HG03064 (cell line): ENCODE results near the gene ORAI2.

ENCODE experiments used
- ATAC-seq: cut with Tn5 transposase; IDR thresholded peaks from one replicate; pipeline ENCODE4 v1.9.1; 2021; ENCODE audit warnings: low read depth; ENCODE audit not compliant: unreplicated experiment

ORAI2 gene

DNA sequence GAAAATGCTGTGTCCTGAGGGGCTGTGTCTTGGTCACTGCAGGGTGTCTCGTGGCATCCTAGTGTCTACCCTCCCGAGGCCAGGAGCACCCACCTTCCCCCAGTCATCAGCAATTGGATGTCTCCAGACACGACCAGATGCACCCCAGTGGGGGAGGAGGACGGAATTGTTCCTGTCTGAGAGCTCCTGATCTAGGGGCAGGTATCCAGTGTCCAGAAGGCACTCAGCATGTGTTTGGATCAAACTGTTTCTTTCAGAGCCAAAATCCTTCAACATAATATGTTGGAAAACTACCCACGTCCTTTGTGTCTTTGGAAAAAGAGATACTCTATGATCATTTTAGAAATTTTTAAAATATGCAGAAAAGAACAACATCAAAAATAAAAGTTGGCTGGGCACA is 20.3 kb upstream of the ORAI2 start:
- ATAC-seq, result no peak

DNA sequence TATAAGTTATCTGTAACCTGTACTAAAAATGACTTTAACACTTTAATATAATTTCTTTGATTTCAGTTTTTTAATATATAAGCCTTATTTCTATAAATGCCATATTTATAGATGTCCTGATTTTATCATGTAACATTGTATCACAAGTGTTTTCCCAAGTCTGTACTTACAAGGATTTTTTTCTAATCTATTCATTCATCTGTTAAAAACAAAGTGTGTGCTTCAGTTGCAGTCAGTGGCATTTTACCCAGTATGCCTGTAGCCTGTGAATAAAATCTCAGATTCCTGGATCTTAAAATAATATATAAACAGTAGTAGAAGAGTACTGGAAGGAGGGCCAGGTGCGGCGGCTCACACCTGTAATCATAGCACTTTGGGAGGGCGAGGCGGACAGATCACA is 19.8 kb upstream of the ORAI2 start:
- ATAC-seq, result no peak

DNA sequence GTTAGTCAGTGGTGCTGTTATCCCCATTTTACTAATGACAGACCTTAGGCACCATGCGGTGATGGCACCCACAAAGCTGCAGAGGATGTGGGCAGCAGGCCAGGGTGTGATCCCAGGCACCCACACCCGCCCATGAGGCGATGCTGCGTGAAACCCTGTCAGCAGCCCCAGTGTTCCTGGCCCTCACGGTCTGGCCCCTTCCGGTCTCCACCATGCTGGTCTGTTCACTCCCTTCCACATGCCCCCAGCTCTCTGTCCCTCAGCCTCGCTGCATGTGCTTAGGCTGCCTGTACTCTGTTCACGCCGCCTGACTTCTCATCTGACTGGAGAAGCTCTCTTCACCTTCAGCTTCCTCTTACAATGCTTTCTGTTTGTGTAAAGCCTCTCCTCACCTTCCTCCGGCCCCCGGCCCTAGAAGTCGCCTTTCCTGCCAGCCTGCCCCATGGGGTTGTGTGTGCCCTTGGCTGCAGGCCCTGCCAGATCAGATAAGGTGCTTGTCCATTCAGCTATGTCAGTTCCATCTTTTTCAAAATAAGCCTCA is 17.6 kb upstream of the ORAI2 start:
- no peak for ATAC-seq

DNA sequence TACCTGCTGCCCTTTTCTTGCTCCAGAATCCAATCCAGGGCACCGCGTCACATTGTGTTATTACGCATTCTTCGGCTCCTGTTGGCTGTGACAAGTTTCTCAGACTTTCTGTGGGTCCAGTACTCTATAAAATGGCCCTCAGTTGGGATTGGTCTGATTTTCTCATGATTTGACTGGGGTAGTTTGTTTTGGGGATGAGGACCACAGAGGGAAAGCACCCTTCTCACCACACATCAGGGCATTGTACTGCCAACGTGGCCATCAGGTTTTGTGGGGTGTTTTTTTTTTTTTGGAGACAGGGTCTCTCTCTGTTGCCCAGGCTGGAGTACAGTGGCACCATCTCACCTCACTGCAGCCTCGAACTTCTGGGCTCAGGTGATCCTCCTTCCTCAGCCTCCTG is 17.0 kb upstream of the ORAI2 start:
- ATAC-seq, result no peak

DNA sequence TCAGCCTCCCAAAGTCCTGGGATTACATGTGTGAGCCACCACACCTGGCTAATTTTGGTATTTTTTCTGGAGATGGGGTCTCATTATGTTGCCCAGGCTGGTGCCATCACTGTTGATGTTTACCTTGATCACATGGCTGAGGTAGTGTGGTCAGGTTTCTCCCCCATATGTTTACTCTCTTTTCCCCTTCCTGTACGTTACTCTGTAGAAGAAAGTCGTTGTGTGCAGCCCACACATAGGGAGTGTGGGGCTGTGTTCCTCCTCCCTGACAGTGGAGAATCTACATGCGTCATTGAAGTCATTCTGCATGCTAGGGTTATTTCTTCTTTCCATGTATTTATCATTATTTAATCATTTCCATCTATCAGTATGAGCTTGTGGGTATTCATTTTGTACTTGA is 16.3 kb upstream of the ORAI2 start:
- ATAC-seq, result no peak

DNA sequence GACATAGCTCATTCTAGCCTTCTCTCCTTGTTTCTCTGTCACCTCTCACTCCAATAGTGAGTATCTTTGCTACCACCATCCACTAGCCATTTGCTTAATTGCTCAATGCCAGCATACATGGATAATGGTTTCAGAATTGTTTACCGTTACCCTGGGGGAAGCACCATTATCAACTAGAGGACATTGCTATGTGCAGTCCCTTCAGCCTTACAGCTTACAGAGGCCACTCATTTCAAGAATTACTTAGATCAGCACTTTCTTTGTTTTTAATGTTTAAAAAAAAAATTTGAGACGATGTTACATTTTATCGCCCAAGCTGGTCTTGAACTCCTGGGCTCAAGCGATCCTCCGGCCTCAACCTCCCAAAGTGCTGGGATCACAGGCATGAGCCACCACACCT is 14.8 kb upstream of the ORAI2 start:
- no peak for ATAC-seq

DNA sequence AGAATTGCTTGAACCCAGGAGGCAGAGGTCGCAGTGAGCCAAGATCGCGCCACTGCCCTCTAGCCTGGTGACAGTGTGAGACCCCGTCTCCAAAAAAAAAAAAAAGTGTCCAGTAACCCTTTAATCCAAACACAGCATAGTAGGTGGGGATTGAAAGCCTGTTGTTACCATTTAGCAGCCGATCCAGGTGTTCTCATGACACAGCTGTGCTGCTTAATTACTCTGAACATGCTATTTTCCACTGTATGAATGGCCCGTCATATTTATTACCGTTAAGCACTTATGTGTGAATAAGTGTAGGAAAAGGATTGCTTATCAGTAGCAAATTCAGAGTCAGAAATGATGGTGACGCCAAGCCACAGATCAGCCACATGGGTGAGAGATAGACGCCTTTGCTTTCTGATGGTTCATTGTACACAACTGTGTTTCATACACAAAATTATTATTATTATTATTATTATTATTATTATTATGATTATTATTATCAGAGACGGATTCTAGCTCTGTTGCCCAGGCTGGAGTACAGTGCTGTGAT is 11.6 kb upstream of the ORAI2 start:
- no peak for ATAC-seq

DNA sequence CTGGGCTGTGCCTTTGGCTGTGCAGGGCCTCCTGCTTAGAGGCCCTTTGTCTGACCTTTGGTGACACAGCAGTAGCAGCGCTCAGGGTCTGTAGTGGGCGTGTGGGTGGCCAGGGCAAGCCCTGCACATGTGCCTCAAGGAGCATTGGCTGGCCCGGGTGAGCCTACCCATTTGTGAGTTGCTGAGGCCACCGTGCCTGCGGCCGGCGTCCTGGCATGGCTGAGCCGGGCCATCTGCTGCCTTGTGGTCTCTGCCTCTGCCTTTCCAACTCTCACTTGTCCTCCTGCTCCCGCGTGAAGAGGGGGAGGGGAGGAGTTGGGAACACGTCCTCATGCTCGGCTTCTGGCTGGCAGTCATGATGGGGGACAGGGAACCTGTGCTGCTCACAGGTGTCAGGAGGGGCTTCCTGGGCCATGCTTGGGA is 9.2 kb upstream of the ORAI2 start:
- no peak for ATAC-seq

DNA sequence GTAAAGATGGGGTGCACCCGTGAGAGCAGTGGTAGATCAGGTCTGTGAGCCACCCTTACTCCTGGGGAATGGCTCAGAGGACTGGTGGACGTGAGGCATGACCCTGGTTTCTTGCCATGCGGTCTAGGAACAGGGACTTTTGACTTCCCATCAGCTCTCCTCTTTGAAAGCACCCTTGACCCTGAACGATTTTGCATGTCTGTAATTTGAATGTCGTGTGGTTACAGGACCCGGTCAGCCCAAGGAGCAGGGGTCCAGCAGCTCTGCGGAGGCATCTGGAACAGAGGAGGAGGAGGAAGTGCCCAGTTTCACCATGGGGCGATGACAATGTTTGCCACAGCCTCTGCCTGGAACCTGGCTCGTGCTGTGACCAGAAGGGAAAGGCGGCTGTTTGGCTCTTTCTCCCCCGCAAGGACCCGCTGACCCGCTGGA is 8.6 kb upstream of the ORAI2 start:
- ATAC-seq, result no peak

DNA sequence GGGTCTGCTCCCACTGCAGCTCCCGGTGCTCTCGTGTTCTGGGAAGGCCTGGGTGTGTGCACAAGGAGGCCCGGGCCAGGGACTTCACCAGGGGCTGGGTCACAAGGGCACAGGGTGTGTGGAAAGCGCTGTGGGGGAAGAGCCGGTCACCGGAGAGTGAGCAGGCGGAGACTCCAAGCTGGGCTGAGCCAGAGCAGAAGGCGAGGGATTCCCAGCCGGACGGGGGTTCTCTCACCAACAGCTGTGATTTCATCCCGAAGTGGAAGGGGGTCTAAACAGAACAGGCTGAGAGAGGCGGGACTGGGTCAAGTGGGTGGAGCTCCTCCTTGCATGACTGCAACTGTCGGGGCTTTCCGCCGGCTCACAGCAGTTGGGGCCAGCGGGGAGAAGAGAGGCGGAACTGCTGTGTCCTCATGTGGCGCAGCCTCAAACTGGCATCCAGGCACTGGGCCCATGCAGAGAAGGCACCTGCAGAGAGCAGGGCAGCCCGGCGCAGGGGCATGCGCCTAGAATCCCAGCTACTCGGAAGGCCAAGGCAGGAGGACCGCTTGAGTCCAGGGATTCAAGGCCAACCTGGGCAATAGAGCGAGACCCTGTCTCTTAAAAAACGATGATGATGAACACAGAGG is 7.6 kb upstream of the ORAI2 start:
- peak; percentile 60 for ATAC-seq

DNA sequence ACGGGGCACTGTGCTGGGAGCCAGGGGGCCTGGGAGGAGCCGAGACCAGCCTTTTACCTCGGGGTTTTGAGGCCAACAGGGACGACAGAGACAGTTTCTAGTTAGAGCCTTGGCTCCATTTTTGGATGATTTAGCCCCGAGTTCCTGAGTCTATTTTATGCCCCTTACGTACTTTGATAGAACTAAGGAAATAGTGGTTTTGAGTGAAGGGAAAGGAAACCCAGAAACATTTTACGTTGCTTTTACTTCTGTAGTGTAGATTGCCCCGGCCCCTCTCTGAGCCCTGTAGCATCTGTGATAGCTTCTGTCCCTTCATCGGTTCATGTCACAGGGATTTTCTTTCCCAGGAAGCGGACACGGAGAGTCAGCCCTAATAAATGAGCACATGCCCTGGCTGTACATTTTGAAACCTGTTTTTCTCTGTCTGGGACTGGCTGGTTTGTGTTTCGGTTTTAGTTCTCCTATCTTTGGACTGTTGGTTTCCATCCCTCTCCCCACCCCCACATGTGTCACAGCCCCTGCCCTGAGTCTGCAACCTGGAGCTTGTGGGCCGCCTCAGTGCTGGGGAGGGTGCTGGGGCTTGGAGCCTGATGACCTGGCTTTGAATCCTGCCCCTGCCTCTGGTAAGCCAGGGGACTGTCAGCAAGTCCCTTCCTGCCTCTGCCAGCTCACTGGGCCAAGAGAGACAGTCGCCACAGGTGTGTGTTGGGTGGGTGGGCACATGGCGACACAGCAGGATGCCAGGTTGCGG is 6.9 kb upstream of the ORAI2 start:
- ATAC-seq, result peak; percentile 44

DNA sequence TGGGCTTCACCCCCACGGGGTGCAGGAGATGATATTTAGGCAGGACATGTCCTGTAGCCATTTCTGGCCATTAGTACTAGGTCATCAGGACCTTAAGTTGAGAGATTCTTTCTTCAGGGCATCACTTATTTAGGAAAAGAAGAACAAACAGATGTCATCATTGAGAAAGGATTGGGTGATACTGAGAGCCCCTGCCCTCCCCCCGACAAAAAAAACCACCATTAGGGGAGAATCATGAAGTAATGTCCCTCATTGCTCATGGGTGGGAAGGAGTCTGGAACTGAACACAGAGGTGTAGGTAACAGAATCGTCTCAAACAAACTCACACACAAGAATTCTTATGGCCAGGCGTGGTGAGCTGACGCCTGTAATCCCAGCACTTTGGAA is 6.4 kb upstream of the ORAI2 start:
- no peak for ATAC-seq

DNA sequence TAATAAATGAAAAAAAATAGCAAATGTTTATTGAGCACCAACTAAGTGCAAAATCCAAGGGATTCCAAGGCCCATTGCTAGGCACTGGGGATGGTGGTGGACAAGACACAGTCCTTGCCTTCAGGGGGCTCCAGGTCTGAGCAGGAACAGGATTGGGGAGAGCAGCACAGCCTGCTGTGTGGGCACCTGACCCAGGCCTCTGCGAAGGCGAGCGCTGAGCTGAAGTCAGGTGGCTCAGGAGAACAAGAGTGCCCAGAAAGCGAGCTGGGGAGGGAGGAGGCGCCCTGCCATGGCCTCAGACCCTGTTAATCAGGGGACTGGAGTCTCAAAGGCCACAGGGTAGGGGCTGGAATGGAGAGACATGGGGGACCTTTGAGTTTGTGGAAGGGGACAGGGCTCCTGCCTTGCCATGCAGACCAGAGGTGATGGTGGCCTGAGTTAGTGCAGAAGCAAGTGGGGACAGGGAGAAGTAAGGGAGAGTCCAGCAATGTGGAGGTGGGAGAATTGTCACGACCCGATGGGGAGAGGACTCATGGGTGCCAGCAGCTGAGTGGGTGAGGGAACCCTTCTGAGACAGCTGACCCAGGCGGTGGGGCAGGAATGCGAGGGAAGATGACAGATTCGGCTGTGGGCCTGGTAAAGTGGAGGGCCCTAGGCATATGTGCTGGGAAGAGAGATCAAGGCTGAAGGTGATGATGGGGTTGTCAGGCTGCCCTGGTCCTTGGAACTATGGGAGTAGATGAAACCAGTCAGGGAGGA is 4.1 kb upstream of the ORAI2 start:
- no peak for ATAC-seq

DNA sequence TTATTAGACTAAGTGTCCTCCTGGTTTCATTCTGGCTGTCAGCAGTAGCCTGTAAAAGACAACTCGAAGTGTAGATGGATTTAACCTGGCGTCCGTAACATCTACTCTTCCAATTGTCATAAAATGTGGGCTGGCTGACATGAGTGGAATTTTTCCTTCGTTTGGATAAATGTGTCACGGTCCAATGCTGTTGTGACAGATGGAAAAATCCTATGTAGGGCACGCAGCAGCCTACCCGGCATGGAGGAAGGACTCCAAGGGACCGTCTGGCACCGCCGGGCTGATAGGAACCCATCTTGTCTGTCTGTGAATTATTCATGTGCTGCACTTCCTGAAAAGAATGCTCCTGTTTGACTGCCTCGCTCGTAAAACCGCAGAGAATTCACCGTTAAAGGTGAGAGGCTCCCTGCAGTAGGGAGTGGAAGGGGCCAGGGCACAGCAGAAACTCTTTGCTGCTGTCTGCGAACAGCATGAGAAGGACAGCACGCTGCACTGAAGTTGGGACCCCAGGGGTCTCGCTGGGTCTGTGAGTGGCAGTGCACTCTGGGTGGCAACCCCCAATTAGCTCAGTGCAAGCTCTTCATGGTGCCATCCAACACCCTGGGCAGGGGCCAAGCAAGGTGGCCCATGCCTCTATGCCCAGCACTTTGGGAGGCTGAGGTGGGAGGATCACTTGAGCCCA is 1.6 kb upstream of the ORAI2 start:
- no peak for ATAC-seq

DNA sequence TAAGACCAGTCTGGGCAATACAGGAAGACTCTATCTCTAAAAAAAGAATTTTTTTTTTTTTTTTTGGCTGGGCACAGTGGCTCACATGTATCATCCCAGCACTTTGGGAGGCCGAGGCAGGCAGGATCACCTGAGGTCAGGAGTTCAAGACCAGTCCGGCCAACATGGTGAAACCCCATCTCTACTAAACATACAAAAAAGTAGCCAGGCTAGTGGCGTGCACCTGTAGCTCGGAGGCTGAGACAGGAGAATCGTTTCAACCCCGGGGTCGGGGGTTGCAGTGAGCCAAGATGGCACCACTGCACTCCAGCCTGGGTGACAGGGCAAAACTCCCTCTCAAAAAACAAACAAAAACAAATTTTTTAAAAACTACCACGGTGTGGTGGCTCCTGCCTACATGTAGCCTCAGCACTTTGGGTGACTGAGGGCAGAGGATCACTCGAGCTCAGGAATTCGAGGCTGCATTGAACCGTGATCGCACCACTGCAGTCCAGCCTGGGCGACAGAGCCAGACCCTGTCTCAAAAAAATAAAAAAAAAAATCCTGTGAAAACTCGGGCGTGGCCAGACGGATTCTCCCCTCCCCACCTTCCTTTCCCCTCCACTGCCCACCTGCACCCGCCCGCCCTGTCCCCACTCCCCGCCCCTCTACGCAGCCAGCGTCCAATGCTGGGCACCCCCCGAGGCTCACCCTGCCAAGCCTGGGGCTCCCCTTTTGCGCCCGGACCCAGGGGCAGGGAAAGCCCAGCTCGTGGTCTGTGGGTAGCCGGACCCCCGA is 745 bp upstream of the ORAI2 start:
- ATAC-seq, result peak; percentile 21

DNA sequence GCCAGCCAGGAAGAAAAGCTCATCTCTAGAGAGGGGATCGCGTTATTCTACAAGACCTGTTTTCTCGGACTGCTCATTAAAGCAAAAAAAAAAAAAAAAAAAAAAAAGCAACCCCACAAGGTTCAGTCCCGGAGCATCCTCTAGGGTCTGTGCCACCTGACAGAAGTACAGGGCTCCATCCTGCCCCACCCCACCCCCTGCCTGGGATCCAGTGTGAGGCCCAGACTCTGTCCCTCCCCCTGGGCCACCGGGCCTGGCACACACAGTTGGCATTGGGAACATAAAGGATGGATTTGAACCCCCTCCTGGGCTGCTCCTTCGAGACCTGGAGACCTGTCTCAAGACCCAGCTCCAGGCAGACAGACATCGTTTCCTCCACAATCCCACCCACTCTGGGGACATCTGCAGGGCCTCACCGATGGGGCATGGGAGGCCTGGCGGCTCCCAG is 688 bp downstream of the ORAI2 start:
- peak; percentile 1 for ATAC-seq

DNA sequence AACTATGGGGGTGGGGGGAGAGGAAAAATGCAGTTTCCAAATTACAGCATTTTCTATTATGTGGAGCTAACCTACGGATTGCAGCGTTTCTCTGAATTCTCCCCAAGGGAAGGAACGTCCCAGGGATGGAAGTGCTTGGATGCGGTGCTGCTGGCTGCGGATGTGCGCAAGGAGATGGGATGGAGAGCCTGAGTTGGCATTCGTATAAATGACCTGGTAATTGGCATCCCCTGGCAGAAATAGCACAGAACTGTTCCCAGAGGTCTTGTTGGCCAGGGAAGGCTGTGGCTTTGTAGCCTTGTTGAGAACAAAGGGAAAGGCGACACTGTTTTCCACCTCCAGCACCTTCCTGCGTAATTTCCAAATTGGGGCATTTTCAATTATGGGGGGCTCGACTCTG is 2.7 kb downstream of the ORAI2 start:
- no peak for ATAC-seq

DNA sequence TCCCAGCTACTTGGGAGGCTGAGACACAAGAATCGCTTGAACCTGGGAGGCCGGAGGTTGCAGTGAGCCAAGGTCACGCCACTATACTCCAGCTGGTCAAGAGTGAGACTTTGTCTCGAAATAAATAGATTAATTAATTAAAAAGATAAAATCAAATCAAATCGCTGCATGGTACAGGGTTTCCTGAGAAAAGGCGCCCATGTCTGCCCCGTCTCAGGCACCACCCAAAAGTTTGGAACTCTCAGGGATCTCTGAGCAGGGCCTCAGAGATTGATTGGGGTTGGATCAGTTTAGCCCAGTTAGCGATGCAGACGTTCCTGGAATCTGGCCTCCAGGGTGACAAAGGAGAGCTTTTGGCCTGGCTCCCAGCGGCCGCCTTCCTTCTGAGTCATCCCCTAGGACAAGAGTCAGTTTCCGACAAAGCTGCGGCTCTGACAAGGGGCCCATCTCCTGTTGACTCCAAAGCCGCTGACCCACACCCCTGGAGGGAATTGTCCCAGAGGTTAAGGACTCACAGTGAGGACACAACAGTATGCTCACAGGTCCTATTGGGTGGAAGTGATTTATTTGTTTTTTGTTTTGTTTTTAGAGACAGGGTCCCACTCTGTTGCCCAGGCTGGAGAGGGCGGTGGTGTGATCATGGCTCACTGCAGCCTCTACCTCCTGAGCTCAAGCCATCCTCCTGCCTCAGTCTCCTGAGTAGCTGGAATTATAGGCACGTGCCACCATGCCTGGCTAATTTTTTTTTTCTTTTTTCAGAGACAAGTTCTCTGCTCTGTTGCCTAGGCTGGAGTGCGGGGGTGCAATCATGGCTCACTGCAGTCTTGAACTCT is 6.8 kb downstream of the ORAI2 start:
- no peak for ATAC-seq
